SK-N-SH treated with all-trans-retinoic acid at 6 μM for 48 hours (cell line): ENCODE data around the gene RBM19.

Source experiments
- ARNTL ChIP-seq: fragments of 450-650 bp; formaldehyde crosslinking; IDR thresholded peaks from 2 replicates; pipeline ENCODE4 v1.5.0; 2020; ENCODE audit warnings: low read depth, mild to moderate bottlenecking, moderate library complexity, borderline replicate concordance
- CREB5 ChIP-seq: fragments of 250-450 bp; sonication (Bioruptor Pico); IDR thresholded peaks from 2 replicates; pipeline ENCODE4 v1.5.1; 2020; ENCODE audit warnings: low read depth, mild to moderate bottlenecking, moderate library complexity
- OSR1 ChIP-seq: fragments of 250-450 bp; sonication (Bioruptor Pico); IDR thresholded peaks from 2 replicates; pipeline ENCODE4 v1.8.0; 2022; ENCODE audit warnings: moderate library complexity, mild to moderate bottlenecking, inconsistent platforms
- PPARA ChIP-seq: fragments of 250-450 bp; sonication (Bioruptor Pico); IDR thresholded peaks from 2 replicates; pipeline ENCODE4 v1.5.0; 2020; ENCODE audit warnings: mild to moderate bottlenecking, borderline replicate concordance
- RARB ChIP-seq: fragments of 250-450 bp; sonication (Bioruptor Pico); IDR thresholded peaks from 2 replicates; pipeline ENCODE4 v1.8.0; 2021; ENCODE audit warnings: mild to moderate bottlenecking, moderate library complexity
- SNAI2 ChIP-seq: fragments of 250-450 bp; sonication (Bioruptor Pico); IDR thresholded peaks from 2 replicates; pipeline ENCODE4 v1.5.0; 2020; ENCODE audit warnings: mild to moderate bottlenecking, moderate library complexity
- TOX ChIP-seq: fragments of 250-450 bp; sonication (Bioruptor Pico); IDR thresholded peaks from 2 replicates; pipeline ENCODE4 v1.8.0; 2021; ENCODE audit warnings: mild to moderate bottlenecking, moderate library complexity, borderline replicate concordance

DNA sequence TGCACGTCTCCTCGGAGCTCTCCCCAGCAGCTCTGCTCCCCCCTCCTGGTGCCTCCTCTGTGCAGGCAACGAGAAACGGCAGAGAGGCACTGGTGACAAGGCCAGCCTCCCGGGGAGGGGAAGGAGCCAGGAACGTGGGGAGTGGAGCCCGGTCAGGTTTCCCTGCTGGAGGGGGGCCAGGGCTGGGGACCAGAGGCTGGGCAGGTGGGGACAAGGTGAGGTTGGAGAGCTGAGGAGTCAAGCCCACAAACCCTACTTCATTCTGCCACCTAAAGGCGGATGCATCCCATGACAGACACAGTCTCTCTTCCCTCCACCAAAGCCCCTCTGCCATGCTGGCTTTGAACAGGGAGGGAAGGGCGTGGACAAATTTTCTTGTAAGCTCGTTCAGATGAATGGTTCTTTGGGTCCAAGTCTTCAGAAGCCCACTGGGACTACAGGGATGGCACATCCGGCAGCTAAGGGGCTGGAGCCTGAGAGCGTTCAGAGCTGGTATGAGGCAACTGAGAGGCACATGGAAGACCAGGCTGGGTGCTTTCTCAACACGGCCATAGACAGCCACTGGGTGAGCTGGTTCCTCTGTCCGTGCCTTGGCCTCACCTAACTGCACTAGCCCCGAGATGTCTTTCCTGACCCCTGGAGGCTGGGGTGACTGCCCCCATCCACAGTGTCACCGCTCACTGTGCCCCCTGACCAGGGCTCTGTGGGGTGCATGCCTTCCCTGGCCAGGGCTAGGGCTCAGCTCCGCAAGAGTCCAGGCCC is 105.9 kb downstream of the RBM19 start:
- TF ChIP-seq TOX (CRISPR knock-in tag) (no peak), OSR1 (CRISPR knock-in tag) (no peak), PPARA (CRISPR knock-in tag) (no peak), RARB (CRISPR knock-in tag) (no peak), ARNTL (CRISPR knock-in tag) (no peak), CREB5 (CRISPR knock-in tag) (no peak), SNAI2 (CRISPR knock-in tag) (no peak)
